Esophagus (tissue), 2 donors: Measurements from ENCODE around the gene TCL1B. TPM values are rescaled to one million over a fixed set of nuclear protein-coding genes. Genes with fewer than 3 reads are reported as not detected.

Experiments
- H3K27ac ChIP-seq, 2 donors: one replicate each; pipeline ENCODE4 v1.5.1; 2013; ENCODE audit warnings: low read depth in 2 of 2, mild to moderate bottlenecking in 2 of 2, inconsistent platforms in 1 of 2, low read length in 1 of 2, moderate library complexity in 1 of 2
- H3K27me3 ChIP-seq, 2 donors: one replicate each; pipeline ENCODE4 v1.6.1; 2013; ENCODE audit warnings: low read length in 2 of 2, control low read depth in 1 of 2, mild to moderate bottlenecking in 1 of 2; ENCODE audit not compliant: insufficient read depth in 2 of 2, control insufficient read depth in 1 of 2
- H3K36me3 ChIP-seq, 2 donors: one replicate each; pipeline ENCODE4 v1.6.1; 2013; ENCODE audit warnings: low read length in 1 of 2; ENCODE audit not compliant: control insufficient read depth in 2 of 2, insufficient read depth in 2 of 2
- H3K4me1 ChIP-seq, 2 donors: one replicate each; pipeline ENCODE4 v1.6.1; 2013; ENCODE audit warnings: low read length in 1 of 2; ENCODE audit not compliant: control insufficient read depth in 2 of 2, insufficient read depth in 2 of 2
- H3K4me3 ChIP-seq, 2 donors: one replicate each; pipeline ENCODE4 v1.5.1; 2013; ENCODE audit warnings: low read length in 2 of 2, mild to moderate bottlenecking in 2 of 2, low read depth in 1 of 2, moderate library complexity in 1 of 2
- H3K9me3 ChIP-seq, 2 donors: one replicate each; pipeline ENCODE4 v1.6.1; 2013; ENCODE audit warnings: mild to moderate bottlenecking in 2 of 2, low read depth in 1 of 2, low read length in 1 of 2, moderate library complexity in 1 of 2; ENCODE audit not compliant: control insufficient read depth in 2 of 2, insufficient read depth in 1 of 2
- WGBS, 2 donors: extraction: QIAGEN DNeasy Blood & Tissue Kit; methylation state at CpG; one replicate each; pipeline ENCODE4 v1.1.7; 2013; 5-methylcytosine and 5-hydroxymethylcytosine counted together
- polyA plus RNA-seq, 2 donors: library from polyadenylated mRNA; stranded (reverse); fragments of 200-250 nt; gene quantifications; one replicate each; pipeline ENCODE4 v1.2.3, GENCODE V29; 2013
- donor health status: healthy with polysubstance abuse.
- donor health status: Bipolar disorder and iron deficiency.

TCL1B gene
- polyA plus RNA-seq, 2 donors, result not detected

GRCh38 chr14:95697764-95698163 lies 11.5 kb downstream of the TCL1B start:
- H3K36me3 ChIP-seq, result no peaks in the 10 kb centered on the region
- H3K27me3 ChIP-seq, result peaks cover 3% of the 10 kb centered on the region in 2 donors
- no peak overlapping the region for H3K4me3 ChIP-seq
- H3K4me1 ChIP-seq, result no peaks in the 10 kb centered on the region
- 53 to 64% methylated on average over 7 of the region's 7 CpGs for WGBS, 2 donors
- no peaks in the 10 kb centered on the region for H3K9me3 ChIP-seq
- H3K27ac ChIP-seq, result no peak overlapping the region

GRCh38 chr14:95698287-95698686 lies 12.1 kb downstream of the TCL1B start:
- no peaks in the 10 kb centered on the region for H3K9me3 ChIP-seq
- no peak overlapping the region for H3K27ac ChIP-seq
- H3K27me3 ChIP-seq, result peaks cover 3% of the 10 kb centered on the region in 2 donors
- H3K4me1 ChIP-seq, result no peaks in the 10 kb centered on the region
- no peaks in the 10 kb centered on the region for H3K36me3 ChIP-seq
- H3K4me3 ChIP-seq, result no peak overlapping the region

- Histone ChIP-seq H3K36me3 (no peaks in the 10 kb centered on the region), H3K27me3 (peaks cover 3% of the 10 kb centered on the region in 2 donors), H3K4me3 (no peak overlapping the region), H3K9me3 (no peaks in the 10 kb centered on the region), H3K4me1 (no peaks in the 10 kb centered on the region), H3K27ac (no peak overlapping the region)
- WGBS, 2 donors, result 45 to 52% methylated on average over 5 of the region's 5 CpGs
Measured at GRCh38 chr14:95699412-95699811, 13.2 kb downstream of the TCL1B start.

- Histone ChIP-seq H3K4me3 (no peak overlapping the region), H3K27me3 (peaks cover 3% of the 10 kb centered on the region in 2 donors), H3K4me1 (no peaks in the 10 kb centered on the region), H3K9me3 (no peaks in the 10 kb centered on the region), H3K27ac (no peak overlapping the region), H3K36me3 (no peaks in the 10 kb centered on the region)
- WGBS, 2 donors, result 58 to 63% methylated on average over 5 of the region's 5 CpGs
Measured at GRCh38 chr14:95700221-95700976, 14.2 kb downstream of the TCL1B start.

- no peaks in the 10 kb centered on the region for H3K4me1 ChIP-seq
- 18 to 22% methylated on average over 4 of the region's 4 CpGs for WGBS, 2 donors
- no peaks in the 10 kb centered on the region for H3K9me3 ChIP-seq
- no peak overlapping the region for H3K27ac ChIP-seq
- no peak overlapping the region for H3K4me3 ChIP-seq
- H3K27me3 ChIP-seq, result peaks cover 3% of the 10 kb centered on the region in 2 donors
- no peaks in the 10 kb centered on the region for H3K36me3 ChIP-seq
Measured at GRCh38 chr14:95701846-95702221, 15.6 kb downstream of the TCL1B start.

- no peak overlapping the region for H3K4me3 ChIP-seq
- 74 to 75% methylated on average over 3 of the region's 3 CpGs for WGBS, 2 donors
Measured at GRCh38 chr14:95703341-95703740, 17.1 kb downstream of the TCL1B start.

GRCh38 chr14:95703805-95704204 lies 17.6 kb downstream of the TCL1B start:
- Histone ChIP-seq H3K36me3 (no peaks in the 10 kb centered on the region), H3K9me3 (no peaks in the 10 kb centered on the region), H3K4me1 (no peaks in the 10 kb centered on the region), H3K27me3 (peaks cover 3% of the 10 kb centered on the region in 2 donors), H3K27ac (no peak overlapping the region), H3K4me3 (no peak overlapping the region)
- 59 to 70% methylated on average over 3 of the region's 3 CpGs for WGBS, 2 donors

More at GRCh38 chr14:95703341-95703740, 17.1 kb downstream of the TCL1B start:
- H3K36me3 ChIP-seq, result no peaks in the 10 kb centered on the region
- no peaks in the 10 kb centered on the region for H3K9me3 ChIP-seq
- no peaks in the 10 kb centered on the region for H3K4me1 ChIP-seq
- peaks cover 3% of the 10 kb centered on the region in 2 donors for H3K27me3 ChIP-seq
- no peak overlapping the region for H3K27ac ChIP-seq

- 90 to 97% methylated on average over 4 of the region's 4 CpGs for WGBS, 2 donors
- H3K36me3 ChIP-seq, result no peaks in the 10 kb centered on the region
- no peak overlapping the region for H3K4me3 ChIP-seq
- no peaks in the 10 kb centered on the region for H3K4me1 ChIP-seq
- H3K9me3 ChIP-seq, result no peaks in the 10 kb centered on the region
- no peak overlapping the region for H3K27ac ChIP-seq
- peaks cover 3% of the 10 kb centered on the region in 2 donors for H3K27me3 ChIP-seq
Measured at GRCh38 chr14:95705518-95705917, 19.3 kb downstream of the TCL1B start.

GRCh38 chr14:95707327-95707726 lies 21.1 kb downstream of the TCL1B start:
- Histone ChIP-seq H3K27me3 (peaks cover 0 to 3% of the 10 kb centered on the region in 2 donors), H3K36me3 (no peaks in the 10 kb centered on the region), H3K9me3 (no peaks in the 10 kb centered on the region), H3K4me3 (no peak overlapping the region), H3K4me1 (no peaks in the 10 kb centered on the region), H3K27ac (no peak overlapping the region)
- 79 to 86% methylated on average over 5 of the region's 5 CpGs for WGBS, 2 donors

GRCh38 chr14:95710106-95710505 lies 23.9 kb downstream of the TCL1B start:
- Histone ChIP-seq H3K27me3 (peaks cover 0 to 2% of the 10 kb centered on the region in 2 donors), H3K9me3 (peaks cover 0 to 4% of the 10 kb centered on the region in 2 donors), H3K36me3 (no peaks in the 10 kb centered on the region), H3K27ac (no peak overlapping the region), H3K4me1 (no peaks in the 10 kb centered on the region), H3K4me3 (no peak overlapping the region)
- 84 to 85% methylated on average over 17 of the region's 17 CpGs for WGBS, 2 donors
